ENCODE results near the gene ARHGEF1.

GRCh38 chr19:41918095-41918494 is 35.1 kb downstream of the ARHGEF1 start:
- no peak for TF ChIP-seq CTCF (IDR thresholded peaks at IDR 0.05)
- TF ChIP-seq ZFX (IDR thresholded peaks at IDR 0.05; ENCODE audit: borderline replicate concordance), result no peak
